ENCODE results near the gene UNC80. TPM values are rescaled to one million over a fixed set of nuclear protein-coding genes. Genes with fewer than 3 reads are reported as not detected.
A peak's percentile ranks its signal among the peaks of the same experiment; 100 is the strongest.

The UNC80 gene
- total RNA-seq, 1 experiment from 2014 or later = not detected

DNA sequence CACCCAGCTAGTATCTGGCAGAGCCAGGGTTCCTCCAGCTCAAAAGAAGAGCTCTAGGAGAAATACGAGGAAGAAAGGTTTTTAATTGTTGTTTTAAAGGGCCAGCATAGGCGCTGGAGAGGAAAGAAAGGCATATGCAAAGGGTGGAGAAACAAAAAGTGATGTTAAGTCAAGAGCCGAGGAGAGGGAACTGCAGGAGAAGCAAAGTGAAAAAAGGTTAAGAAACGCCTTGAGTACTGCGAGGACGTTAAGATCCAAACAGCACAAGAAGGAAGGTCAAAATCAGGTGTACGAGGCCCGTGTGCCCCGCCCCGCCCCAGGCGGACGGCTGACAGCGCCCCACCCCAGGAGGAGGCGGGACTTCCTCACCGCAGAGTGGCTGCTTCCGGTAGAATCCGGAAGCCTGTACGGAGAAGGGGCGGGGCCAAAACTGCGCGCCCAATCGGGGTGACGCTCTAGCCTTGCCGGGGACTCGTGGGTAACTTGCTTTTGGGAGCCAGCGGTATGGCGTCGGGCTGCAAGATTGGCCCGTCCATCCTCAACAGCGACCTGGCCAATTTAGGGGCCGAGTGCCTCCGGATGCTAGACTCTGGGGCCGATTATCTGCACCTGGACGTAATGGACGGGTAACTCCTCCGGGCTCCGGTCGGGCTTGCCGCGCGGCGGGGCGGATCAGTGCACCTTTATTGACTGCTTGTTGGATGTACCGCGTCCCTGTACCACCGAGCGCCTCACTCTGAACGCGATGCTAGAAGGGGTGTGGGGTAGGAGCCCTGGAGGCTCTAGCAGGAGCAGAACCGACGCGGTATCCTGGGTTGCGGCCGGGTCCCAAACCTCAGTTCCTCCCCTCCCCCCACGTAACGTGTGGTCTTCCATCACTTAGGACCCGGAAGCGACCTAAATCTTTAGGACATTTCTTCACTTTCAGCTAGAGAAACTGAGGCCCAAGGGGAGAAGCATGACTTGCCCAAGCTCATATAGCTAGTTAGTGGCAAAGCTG lies 230.8 kb downstream of the UNC80 start, which contains the start of gene RPE:
RPE (plus strand) TSS at position 481 of the 1,000 bp plus-strand sequence; CDS start at position 505, 24 bp downstream.
- peak; percentile 82 to 89 for DNase-seq
- H3K4me2 ChIP-seq = peak within 1 kb of the TSS; percentile 80
- H3K36me3 ChIP-seq (ENCODE audit: low read depth) = 0 out of 2 replicates have a peak, but pooled peaks cover 7% of the 10 kb centered on the region
- H4K20me1 ChIP-seq (ENCODE audit: insufficient read depth) = peaks cover 15% of the 10 kb centered on the region
- ChIA-PET CTCF (no interaction called here), POLR2A (ENCODE audit: unreplicated experiment) (interaction anchor here (0.7 kb wide), 1 partner anchor 402 kb away, joined by 3 read pairs; no protein-coding TSS in a partner anchor)
- H3K9me3 ChIP-seq (ENCODE audit: insufficient read depth, low read depth) = no peaks in the 10 kb centered on the region
- H3K27ac ChIP-seq = peak within 1 kb of the TSS; percentile 40; the same call in 1 of the 2 replicates
- H3K9me2 ChIP-seq (ENCODE audit: insufficient read depth) = no peaks in the 10 kb centered on the region
- H3K27me3 ChIP-seq (ENCODE audit: insufficient read depth, low read depth) = no peaks in the 10 kb centered on the region
- peak within 1 kb of the TSS; percentile 92 for H2AFZ ChIP-seq
- H3F3A ChIP-seq (ENCODE audit: insufficient read depth, low read depth) = no peaks in the 10 kb centered on the region
- TF ChIP-seq EZH2 (IDR thresholded peaks at IDR 0.05; ENCODE audit: low read depth) = no peak
- TF ChIP-seq, protein P1, sequence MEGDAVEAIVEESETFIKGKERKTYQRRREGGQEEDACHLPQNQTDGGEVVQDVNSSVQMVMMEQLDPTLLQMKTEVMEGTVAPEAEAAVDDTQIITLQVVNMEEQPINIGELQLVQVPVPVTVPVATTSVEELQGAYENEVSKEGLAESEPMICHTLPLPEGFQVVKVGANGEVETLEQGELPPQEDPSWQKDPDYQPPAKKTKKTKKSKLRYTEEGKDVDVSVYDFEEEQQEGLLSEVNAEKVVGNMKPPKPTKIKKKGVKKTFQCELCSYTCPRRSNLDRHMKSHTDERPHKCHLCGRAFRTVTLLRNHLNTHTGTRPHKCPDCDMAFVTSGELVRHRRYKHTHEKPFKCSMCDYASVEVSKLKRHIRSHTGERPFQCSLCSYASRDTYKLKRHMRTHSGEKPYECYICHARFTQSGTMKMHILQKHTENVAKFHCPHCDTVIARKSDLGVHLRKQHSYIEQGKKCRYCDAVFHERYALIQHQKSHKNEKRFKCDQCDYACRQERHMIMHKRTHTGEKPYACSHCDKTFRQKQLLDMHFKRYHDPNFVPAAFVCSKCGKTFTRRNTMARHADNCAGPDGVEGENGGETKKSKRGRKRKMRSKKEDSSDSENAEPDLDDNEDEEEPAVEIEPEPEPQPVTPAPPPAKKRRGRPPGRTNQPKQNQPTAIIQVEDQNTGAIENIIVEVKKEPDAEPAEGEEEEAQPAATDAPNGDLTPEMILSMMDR (conservative IDR thresholded peaks at IDR 0.05) = no peak
- peak within 1 kb of the TSS; percentile 77 for H3K4me3 ChIP-seq
- H3K4me1 ChIP-seq (replicated peaks; ENCODE audit: insufficient read depth) = peaks cover 13% of the 10 kb centered on the region
- intact Hi-C loops (cut with micrococcal nuclease; ENCODE audit: unreplicated experiment) = loop anchor here (2.0 kb wide), 1 partner anchor 168 kb away; the partner anchor contains the start of gene KANSL1L
- peaks cover 50% of the 10 kb centered on the region for H3K79me2 ChIP-seq (ENCODE audit: low read depth)
- BruUV-seq (replicated peaks) = TSS peak; percentile 67

DNA sequence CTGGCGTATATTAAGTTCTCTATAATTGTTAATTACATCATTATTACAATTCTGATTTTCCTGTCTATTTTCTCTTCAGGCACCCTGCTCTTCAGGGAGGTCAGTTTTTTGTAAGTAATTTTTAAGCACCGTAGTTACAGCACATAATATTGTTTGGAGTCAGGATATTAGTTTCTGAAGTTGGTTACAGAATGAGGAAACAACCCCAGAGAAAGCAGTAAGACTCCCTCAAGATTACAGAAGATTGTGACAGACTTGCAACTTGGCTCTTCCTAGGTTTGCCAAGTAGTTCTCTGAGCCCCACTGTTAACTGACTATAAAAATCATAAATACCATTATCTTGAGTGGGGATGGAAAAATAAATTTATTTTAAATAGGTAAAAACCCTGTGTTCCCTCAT lies 231.7 kb downstream of the UNC80 start:
- Histone ChIP-seq H3F3A (ENCODE audit: insufficient read depth, low read depth) (no peaks in the 10 kb centered on the region), H3K9me3 (ENCODE audit: insufficient read depth, low read depth) (no peaks in the 10 kb centered on the region), H3K36me3 (ENCODE audit: low read depth) (0 out of 2 replicates have a peak, but pooled peaks cover 7% of the 10 kb centered on the region), H2AFZ (no peak overlapping the region), H4K20me1 (ENCODE audit: insufficient read depth) (peaks cover 22% of the 10 kb centered on the region), H3K27ac (peak overlapping the region; percentile 17; the same call in 1 of the 2 replicates), H3K27me3 (ENCODE audit: insufficient read depth, low read depth) (no peaks in the 10 kb centered on the region), H3K4me1 (replicated peaks; ENCODE audit: insufficient read depth) (peaks cover 13% of the 10 kb centered on the region), H3K79me2 (ENCODE audit: low read depth) (peaks cover 59% of the 10 kb centered on the region), H3K4me2 (peak overlapping the region; percentile 80), H3K9me2 (ENCODE audit: insufficient read depth) (no peaks in the 10 kb centered on the region), H3K4me3 (peak overlapping the region; percentile 77)
- ChIA-PET CTCF (no interaction called here), POLR2A (ENCODE audit: unreplicated experiment) (no interaction called here)
- TF ChIP-seq, protein P1 (conservative IDR thresholded peaks at IDR 0.05) = no peak
- no peak for TF ChIP-seq EZH2 (IDR thresholded peaks at IDR 0.05; ENCODE audit: low read depth)
- intact Hi-C loops (cut with micrococcal nuclease; ENCODE audit: unreplicated experiment) = loop anchor here (2.0 kb wide), 1 partner anchor 167 kb away; the partner anchor contains the start of gene KANSL1L
- BruUV-seq (replicated peaks) = no TSS peak
- DNase-seq = no peak

DNA sequence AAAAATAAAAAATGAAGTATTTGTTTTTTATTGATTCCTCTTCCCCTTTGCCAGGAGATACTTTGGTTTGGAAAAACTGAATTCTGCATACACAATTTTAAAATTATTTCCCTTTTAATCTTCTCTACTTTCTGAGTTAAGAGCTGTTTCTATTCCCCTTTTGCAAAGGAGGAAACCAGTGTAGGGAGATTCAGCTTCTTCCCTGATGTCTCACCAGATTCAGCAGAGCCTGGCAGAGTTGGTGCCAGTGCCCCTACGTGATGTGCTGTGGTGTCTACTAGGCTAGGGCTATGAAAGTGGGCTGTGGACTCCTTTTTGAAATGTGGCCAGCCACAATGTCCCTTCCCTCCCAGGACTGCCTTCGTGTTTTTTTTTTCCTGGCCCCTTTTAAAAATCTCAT lies 233.2 kb downstream of the UNC80 start:
- peaks cover 22% of the 10 kb centered on the region for H4K20me1 ChIP-seq (ENCODE audit: insufficient read depth)

More for the DNA sequence above, 233.2 kb downstream of the UNC80 start:
- Histone ChIP-seq H2AFZ (no peak overlapping the region), H3K4me3 (no peak overlapping the region), H3K4me1 (replicated peaks; ENCODE audit: insufficient read depth) (peaks cover 13% of the 10 kb centered on the region), H3K27ac (no peak overlapping the region), H3K9me3 (ENCODE audit: insufficient read depth, low read depth) (no peaks in the 10 kb centered on the region), H3K27me3 (ENCODE audit: insufficient read depth, low read depth) (no peaks in the 10 kb centered on the region), H3K4me2 (0 out of 2 replicates have a peak overlapping the region, but pooled peaks have one; percentile 80), H3K79me2 (ENCODE audit: low read depth) (peaks cover 73% of the 10 kb centered on the region), H3K36me3 (ENCODE audit: low read depth) (0 out of 2 replicates have a peak, but pooled peaks cover 7% of the 10 kb centered on the region), H3K9me2 (ENCODE audit: insufficient read depth) (no peaks in the 10 kb centered on the region), H3F3A (ENCODE audit: insufficient read depth, low read depth) (no peaks in the 10 kb centered on the region)
- CTCF ChIA-PET = no interaction called here
- DNase-seq = no peak
- intact Hi-C loops (cut with micrococcal nuclease; ENCODE audit: unreplicated experiment) = no loop called here
- TF ChIP-seq, protein P1 (conservative IDR thresholded peaks at IDR 0.05) = no peak
- TF ChIP-seq EZH2 (IDR thresholded peaks at IDR 0.05; ENCODE audit: low read depth) = no peak
- POLR2A ChIA-PET (ENCODE audit: unreplicated experiment) = no interaction called here
- BruUV-seq (replicated peaks) = no TSS peak

Measured in PC-9 (cell line).